GM19468 (cell line): ENCODE measurements around the gene SHQ1.
"Not testable (repeated sequence)": the region's sequence is repeated elsewhere in the genome, so short reads cannot be mapped to it uniquely, and the experiment has no call there.

ENCODE experiments used
- ATAC-seq: cut with Tn5 transposase; IDR thresholded peaks from one replicate; pipeline ENCODE4 v1.9.1; 2021; ENCODE audit warnings: mild to moderate bottlenecking, moderate library complexity, moderate number of reproducible peaks; ENCODE audit not compliant: unreplicated experiment; ENCODE audit errors: extremely low read depth

The SHQ1 gene

GRCh38 chr3:72724070-72724469 lies 124.2 kb downstream of the SHQ1 start:
- no peak for ATAC-seq

- no peak for ATAC-seq
Observed at GRCh38 chr3:72722930-72723726, 125.1 kb downstream of the SHQ1 start.

GRCh38 chr3:72721683-72722381 lies 126.4 kb downstream of the SHQ1 start:
- ATAC-seq: no peak

GRCh38 chr3:72720566-72720965 lies 127.7 kb downstream of the SHQ1 start:
- ATAC-seq: no peak

- ATAC-seq: no peak
Observed at GRCh38 chr3:72719137-72719536, 129.1 kb downstream of the SHQ1 start.

DNA sequence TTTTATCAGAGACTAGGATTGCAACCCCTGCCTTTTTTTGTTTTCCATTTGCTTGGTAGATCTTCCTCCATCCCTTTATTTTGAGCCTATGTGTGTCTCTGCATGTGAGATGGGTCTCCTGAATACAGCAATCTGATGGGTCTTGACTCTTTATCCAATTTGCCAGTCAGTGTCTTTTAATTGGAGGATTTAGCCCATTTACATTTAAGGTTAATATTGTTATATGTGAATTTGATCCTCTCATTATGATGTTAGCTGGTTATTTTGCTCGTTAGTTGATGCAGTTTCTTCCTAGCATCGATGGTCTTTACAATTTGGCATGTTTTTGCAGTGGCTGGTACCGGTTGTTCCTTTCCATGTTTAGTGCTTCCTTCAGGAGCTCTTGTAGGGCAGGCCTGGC lies 134.1 kb downstream of the SHQ1 start:
- ATAC-seq: not testable (repeated sequence)

DNA sequence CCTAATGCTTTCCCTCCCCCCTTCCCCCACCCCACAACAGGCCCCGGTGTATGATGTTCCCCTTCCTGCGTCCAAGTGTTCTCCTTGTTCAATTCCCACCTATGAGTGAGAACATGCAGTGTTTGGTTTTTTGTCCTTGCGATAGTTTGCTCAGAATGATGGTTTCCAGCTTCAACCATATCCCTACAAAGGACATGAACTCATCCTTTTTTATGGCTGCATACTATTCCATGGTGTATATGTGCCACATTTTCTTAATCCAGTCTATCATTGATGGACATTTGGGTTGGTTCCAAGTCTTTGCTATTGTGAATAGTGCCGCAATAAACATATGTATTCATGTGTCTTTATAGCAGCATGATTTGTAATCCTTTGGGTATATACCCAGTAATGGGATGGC lies 137.8 kb downstream of the SHQ1 start:
- ATAC-seq: not testable (repeated sequence)

- ATAC-seq: no peak
Observed at GRCh38 chr3:72708441-72708840, 139.8 kb downstream of the SHQ1 start.

- no peak for ATAC-seq
Observed at GRCh38 chr3:72702997-72703396, 145.2 kb downstream of the SHQ1 start.

- no peak for ATAC-seq
Observed at GRCh38 chr3:72702390-72702789, 145.9 kb downstream of the SHQ1 start.

DNA sequence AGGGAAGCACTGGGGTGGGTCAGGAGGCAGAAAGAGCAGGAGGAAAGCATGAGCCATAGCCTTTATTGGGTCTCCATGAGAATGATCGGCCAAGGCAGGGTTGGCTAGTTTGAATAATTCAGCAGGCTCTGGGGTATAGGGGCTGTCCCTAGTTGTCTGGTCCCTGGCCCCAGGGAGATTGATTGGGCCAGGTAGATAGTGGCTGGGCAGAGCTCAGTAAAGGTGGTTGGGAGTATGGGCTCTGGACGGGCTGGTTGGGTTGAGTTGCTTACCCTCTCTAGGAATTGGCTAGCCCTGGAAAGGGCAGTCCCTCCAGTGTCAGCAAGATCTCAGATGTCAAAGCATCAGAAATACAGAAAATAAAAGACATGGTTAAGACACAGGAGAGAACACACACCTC lies 148.1 kb downstream of the SHQ1 start:
- no peak for ATAC-seq

DNA sequence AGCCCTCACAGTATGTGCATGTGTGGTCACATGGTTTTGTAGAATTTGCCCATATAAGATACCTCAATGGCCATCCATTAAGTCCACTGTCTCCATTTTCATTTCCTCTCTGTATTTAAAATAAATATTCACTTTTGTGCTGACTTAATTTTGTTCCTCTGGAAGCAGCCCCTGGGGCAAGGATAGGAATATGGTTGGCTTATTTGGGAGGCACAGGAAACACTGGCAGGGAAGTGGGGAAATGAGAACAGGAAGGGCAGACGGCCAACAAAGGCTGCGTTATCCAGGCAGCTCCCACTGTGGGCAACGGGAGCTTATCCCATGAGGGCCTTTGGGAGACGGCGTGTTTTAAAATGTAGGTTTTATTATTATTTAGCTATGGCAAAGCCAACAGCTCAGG lies 148.6 kb downstream of the SHQ1 start:
- no peak for ATAC-seq
